CD4-positive, alpha-beta T cell treated with Interleukin-4 for 4 hours (primary cell): ENCODE data around the gene MSI2.

ENCODE experiments used
- DNase-seq: peaks from one replicate; pipeline ENCODE4 v3.0.0-alpha.2; 2020

Gene MSI2

GRCh38 chr17:57444682-57445450, 188.5 kb downstream of the MSI2 start:
- DNase-seq: no peak

GRCh38 chr17:57445772-57446472, 189.6 kb downstream of the MSI2 start:
- DNase-seq: no peak

- DNase-seq: no peak
These were observed 191.2 kb downstream of the MSI2 start for GRCh38 chr17:57447357-57447989.

- DNase-seq: no peak
These were observed 191.9 kb downstream of the MSI2 start for GRCh38 chr17:57447990-57448758.

- no peak for DNase-seq
These were observed 192.5 kb downstream of the MSI2 start for GRCh38 chr17:57448759-57449283.

GRCh38 chr17:57451191-57451590, 194.9 kb downstream of the MSI2 start:
- DNase-seq: no peak

GRCh38 chr17:57451643-57452042, 195.3 kb downstream of the MSI2 start:
- DNase-seq: no peak

- no peak for DNase-seq
These were observed 197.6 kb downstream of the MSI2 start for GRCh38 chr17:57453841-57454425.

- no peak for DNase-seq
These were observed 198.4 kb downstream of the MSI2 start for GRCh38 chr17:57454729-57455062.

GRCh38 chr17:57455063-57455914, 199.0 kb downstream of the MSI2 start:
- peak; percentile 53 for DNase-seq

- no peak for DNase-seq
These were observed 200.3 kb downstream of the MSI2 start for GRCh38 chr17:57456622-57457021.

- no peak for DNase-seq
These were observed 200.9 kb downstream of the MSI2 start for GRCh38 chr17:57457188-57457587.

- DNase-seq: no peak
These were observed 202.5 kb downstream of the MSI2 start for GRCh38 chr17:57458718-57459285.

GRCh38 chr17:57459286-57459915, 203.1 kb downstream of the MSI2 start:
- DNase-seq: no peak

- no peak for DNase-seq
These were observed 204.8 kb downstream of the MSI2 start for GRCh38 chr17:57461082-57461481.

GRCh38 chr17:57462007-57462579, 205.8 kb downstream of the MSI2 start:
- no peak for DNase-seq

GRCh38 chr17:57463103-57463885, 207.0 kb downstream of the MSI2 start:
- peak; percentile 21 for DNase-seq

GRCh38 chr17:57464191-57464864, 208.0 kb downstream of the MSI2 start:
- no peak for DNase-seq

GRCh38 chr17:57465610-57466009, 209.3 kb downstream of the MSI2 start:
- DNase-seq: no peak
